Measurements from ENCODE around the gene CFAP45.

DNA sequence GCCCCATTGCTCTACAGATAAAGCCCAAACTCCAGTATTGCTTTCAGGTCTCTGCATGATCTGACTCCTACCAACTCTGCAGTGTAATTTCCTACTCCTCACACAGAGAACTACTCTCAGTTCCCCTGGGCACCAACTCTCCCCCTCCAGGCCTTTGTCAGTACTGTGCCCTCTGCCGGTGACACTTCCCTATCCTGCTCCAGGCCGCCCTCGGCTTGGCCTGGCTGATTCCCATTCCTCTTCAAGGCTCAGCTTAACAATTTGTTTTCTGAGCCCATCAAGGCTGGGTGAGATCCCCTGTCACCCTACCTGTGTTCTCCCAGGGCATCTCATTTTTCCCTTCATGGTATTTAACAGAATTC lies 70.7 kb downstream of the CFAP45 start:
- TF ChIP-seq, protein P1, sequence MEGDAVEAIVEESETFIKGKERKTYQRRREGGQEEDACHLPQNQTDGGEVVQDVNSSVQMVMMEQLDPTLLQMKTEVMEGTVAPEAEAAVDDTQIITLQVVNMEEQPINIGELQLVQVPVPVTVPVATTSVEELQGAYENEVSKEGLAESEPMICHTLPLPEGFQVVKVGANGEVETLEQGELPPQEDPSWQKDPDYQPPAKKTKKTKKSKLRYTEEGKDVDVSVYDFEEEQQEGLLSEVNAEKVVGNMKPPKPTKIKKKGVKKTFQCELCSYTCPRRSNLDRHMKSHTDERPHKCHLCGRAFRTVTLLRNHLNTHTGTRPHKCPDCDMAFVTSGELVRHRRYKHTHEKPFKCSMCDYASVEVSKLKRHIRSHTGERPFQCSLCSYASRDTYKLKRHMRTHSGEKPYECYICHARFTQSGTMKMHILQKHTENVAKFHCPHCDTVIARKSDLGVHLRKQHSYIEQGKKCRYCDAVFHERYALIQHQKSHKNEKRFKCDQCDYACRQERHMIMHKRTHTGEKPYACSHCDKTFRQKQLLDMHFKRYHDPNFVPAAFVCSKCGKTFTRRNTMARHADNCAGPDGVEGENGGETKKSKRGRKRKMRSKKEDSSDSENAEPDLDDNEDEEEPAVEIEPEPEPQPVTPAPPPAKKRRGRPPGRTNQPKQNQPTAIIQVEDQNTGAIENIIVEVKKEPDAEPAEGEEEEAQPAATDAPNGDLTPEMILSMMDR (IDR thresholded peaks at IDR 0.05) = no peak
- no peak for TF ChIP-seq POLR2A (IDR thresholded peaks at IDR 0.05)

Data from lower leg skin (tissue), 3 donors.